ENCODE data around the gene PREX1. TPM values are rescaled to one million over a fixed set of nuclear protein-coding genes. Genes with fewer than 3 reads are reported as not detected.
A peak's percentile ranks its signal among the peaks of the same experiment; 100 is the strongest.

PREX1 gene
- total RNA-seq, 3 donors from 2014 or later: 9.9 to 14.1 (median 13.5) TPM

GRCh38 chr20:48636301-48636700, 191.5 kb downstream of the PREX1 start:
- TF ChIP-seq CTCF (IDR thresholded peaks at IDR 0.05): no peak
- Histone ChIP-seq H3K9me3 (no peaks in the 10 kb centered on the region), H3K36me3 (ENCODE audit: low read depth) (no peaks in the 10 kb centered on the region), H3K4me1 (ENCODE audit: low read depth) (no peaks in the 10 kb centered on the region), H3K4me3 (no peak overlapping the region)
- intact Hi-C loops (cut with DNase I, micrococcal nuclease): no loop called here
- ATAC-seq: no peak
- peak in 1 of 3 donors; percentile 21 for DNase-seq

DNA sequence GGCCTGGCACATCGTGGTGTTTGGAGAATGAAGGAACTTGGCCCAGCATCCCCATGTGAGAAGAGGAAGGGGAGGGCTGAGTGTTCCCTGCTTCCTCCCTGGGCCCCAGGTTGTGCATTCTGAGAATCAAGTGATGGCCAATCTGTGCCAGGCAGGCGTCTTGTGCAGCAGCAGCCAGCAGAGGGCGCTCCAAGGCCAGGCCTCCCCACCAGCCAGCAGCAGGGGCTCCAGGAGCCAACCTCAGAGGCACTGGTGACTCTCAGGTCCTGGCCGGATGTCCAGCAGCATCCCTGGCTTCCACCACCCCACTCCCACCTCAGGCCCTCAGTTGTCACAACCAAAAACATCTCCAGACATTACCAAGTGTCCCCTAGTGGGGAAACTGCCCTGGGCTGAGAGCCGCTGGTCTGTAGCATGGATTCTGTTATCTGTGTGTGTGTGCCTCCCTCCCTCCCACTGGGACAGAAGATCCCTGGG, 192.0 kb downstream of the PREX1 start:
- H3K9me3 ChIP-seq: no peaks in the 10 kb centered on the region
- no peak overlapping the region for H3K4me3 ChIP-seq
- ATAC-seq: peak; percentile 75
- H3K4me1 ChIP-seq (ENCODE audit: low read depth): no peaks in the 10 kb centered on the region
- intact Hi-C loops (cut with DNase I, micrococcal nuclease): no loop called here
- peak in 2 of 3 donors; percentile 68 to 71 for DNase-seq
- H3K36me3 ChIP-seq (ENCODE audit: low read depth): no peaks in the 10 kb centered on the region
- peak; percentile 60 for TF ChIP-seq CTCF (IDR thresholded peaks at IDR 0.05)

DNA sequence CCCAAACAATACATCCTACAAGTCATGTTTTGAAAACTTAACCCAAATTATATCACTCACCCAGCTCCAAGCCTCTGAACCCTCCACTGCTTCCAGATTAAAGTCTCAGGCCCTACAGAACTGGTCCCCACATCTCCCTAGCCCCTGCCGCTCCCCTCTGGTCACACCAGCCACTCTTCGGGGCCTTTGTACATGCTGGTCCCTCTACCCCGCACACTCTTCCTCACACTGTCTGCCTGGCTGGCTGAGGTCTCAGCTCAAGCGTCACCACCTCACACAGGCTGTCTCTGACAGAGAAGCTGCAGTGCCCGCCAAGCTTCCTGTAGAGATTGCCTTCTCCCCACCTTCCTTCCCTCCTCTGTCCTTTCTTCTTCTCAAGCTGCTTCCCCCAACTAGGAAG, 192.4 kb downstream of the PREX1 start:
- DNase-seq: peak in 1 of 3 donors; percentile 17
- no peaks in the 10 kb centered on the region for H3K9me3 ChIP-seq
- H3K4me3 ChIP-seq: no peak overlapping the region
- no peak for TF ChIP-seq CTCF (IDR thresholded peaks at IDR 0.05)
- no peaks in the 10 kb centered on the region for H3K4me1 ChIP-seq (ENCODE audit: low read depth)
- H3K36me3 ChIP-seq (ENCODE audit: low read depth): no peaks in the 10 kb centered on the region
- intact Hi-C loops (cut with DNase I, micrococcal nuclease): no loop called here
- no peak for ATAC-seq

DNA sequence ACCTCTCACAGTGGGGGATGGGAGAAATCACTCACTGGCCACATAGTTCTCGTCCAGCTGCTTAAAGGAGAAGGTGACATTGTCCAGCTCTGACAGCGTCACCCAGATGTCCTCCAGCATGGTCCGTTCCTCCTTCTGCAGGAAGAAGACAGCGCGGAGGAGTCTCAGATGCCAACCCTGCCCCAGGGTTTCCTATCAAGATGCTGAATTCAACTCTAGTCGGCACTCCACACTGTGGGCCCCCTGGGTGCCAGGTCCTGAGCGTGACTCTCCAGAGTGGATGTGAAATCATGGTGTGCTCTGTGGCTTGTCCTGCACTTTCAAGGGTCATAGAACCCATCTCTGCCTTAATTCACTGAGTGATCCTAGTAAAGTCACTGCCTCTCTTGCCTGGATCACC, 193.2 kb downstream of the PREX1 start:
- TF ChIP-seq CTCF (IDR thresholded peaks at IDR 0.05): no peak

DNA sequence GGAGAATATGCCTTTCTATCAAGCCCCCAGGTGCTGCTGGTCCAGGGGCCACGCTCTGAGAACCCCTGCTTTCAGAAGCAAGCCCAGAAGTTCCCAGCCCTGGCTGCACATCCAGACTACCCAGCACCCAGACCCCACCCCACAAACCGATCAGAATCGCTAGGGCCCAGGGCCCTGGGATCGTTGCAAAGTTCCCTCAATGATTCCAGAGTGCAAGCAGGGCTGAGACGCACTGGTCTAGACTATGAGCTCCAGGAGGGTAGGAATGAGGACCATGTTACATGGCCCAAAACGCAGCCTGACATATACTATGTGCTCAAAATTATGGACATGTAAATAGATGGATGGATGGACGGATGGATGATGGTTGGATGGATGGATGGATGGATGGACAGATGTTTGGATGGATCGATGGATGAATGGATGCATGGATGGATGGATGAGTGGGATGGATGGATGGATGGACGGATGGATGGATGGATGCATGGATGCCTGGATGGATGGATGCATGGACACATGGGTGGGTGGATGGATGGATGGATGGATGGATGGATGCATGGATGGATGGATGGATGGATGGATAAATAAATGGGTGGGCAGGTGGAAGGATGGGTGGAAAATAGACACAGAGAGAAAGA, 194.1 kb downstream of the PREX1 start:
- ATAC-seq (no peak), DNase-seq (peak in 1 of 3 donors; percentile 5)
- Histone ChIP-seq H3K4me3 (no peak overlapping the region), H3K36me3 (ENCODE audit: low read depth) (no peaks in the 10 kb centered on the region), H3K9me3 (no peaks in the 10 kb centered on the region), H3K4me1 (ENCODE audit: low read depth) (no peaks in the 10 kb centered on the region)
- TF ChIP-seq CTCF (IDR thresholded peaks at IDR 0.05): no peak
- intact Hi-C loops (cut with DNase I, micrococcal nuclease): no loop called here

More for the DNA sequence above, 193.2 kb downstream of the PREX1 start:
- Histone ChIP-seq H3K4me1 (ENCODE audit: low read depth) (no peaks in the 10 kb centered on the region), H3K4me3 (no peak overlapping the region), H3K9me3 (no peaks in the 10 kb centered on the region), H3K36me3 (ENCODE audit: low read depth) (no peaks in the 10 kb centered on the region)
- intact Hi-C loops (cut with DNase I, micrococcal nuclease): no loop called here
- ATAC-seq: no peak
- peak in 1 of 3 donors; percentile 10 for DNase-seq

Measured in mucosa of descending colon (tissue), 3 donors.